Esophagus muscularis mucosa (tissue), 4 donors: ENCODE measurements around the gene AK5.

Experiments
- CTCF ChIP-seq, 3 experiments: fragments of 200-600 bp in 2 of 3; fragments of 450-650 bp in 1 of 3; sonication (generic) in 2 of 3; IDR thresholded peaks; one replicate each; pipeline ENCODE4 v1.5.1; 2017 to 2019; ENCODE audit warnings: antibody characterized with exemption in 3 of 3, mild to moderate bottlenecking in 2 of 3, moderate library complexity in 1 of 3
- EP300 ChIP-seq: sonication (generic); formaldehyde crosslinking; IDR thresholded peaks from one replicate; pipeline ENCODE4 v1.6.1; 2017; ENCODE audit warnings: antibody characterized with exemption
- POLR2A ChIP-seq: fragments of 450-650 bp; IDR thresholded peaks from one replicate; pipeline ENCODE4 v1.6.1; 2017; ENCODE audit warnings: antibody characterized with exemption, moderate library complexity, mild to moderate bottlenecking, low read depth
- POLR2AphosphoS5 ChIP-seq, 2 donors: sonication (generic); formaldehyde crosslinking; IDR thresholded peaks; one replicate each; pipeline ENCODE4 v1.6.1; 2017; ENCODE audit warnings: antibody characterized with exemption in 2 of 2

DNA sequence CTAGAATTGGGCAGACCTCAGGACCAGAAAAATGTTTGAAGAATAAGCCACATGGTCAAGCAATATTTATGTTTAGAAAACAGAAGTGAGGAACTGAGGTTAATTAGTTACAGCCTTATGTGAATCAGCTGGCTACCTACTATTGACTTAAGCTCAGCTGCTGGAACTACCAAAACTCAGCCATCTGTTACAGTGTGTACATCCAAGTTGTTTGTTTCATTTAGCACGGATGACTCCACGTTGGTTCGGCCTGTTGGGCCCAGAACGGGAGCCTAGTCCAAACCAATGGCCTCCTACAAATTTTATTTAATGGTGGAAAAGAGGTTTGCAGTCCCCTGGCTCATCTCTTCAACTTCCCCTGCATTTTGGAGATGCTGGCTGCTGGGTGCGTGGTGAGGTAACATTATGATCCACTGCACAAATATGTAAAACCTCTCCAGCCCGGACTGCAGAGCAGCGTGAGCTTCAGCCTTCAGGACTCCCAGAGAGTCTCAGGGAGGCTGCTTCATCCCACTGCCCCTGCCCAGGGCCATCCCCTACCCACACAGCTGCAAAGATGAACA lies 257.2 kb downstream of the AK5 start:
- TF ChIP-seq CTCF (IDR thresholded peaks at IDR 0.05) (no peak), POLR2AphosphoS5 (IDR thresholded peaks at IDR 0.05) (no peak), POLR2A (no peak), EP300 (no peak)
